SK-N-MC (cell line): Measurements from ENCODE around the gene GNA14.

Source experiments
- EZH2 ChIP-seq: fragments of 200-600 bp; sonication (generic); IDR thresholded peaks from one replicate; pipeline ENCODE4 v1.6.1; 2017; ENCODE audit warnings: antibody characterized with exemption
- POLR2AphosphoS5 ChIP-seq: IDR thresholded peaks from 2 replicates; pipeline ENCODE4 v1.6.1; 2012; ENCODE audit warnings: mild to moderate bottlenecking, low read depth, low read length, borderline replicate concordance

DNA sequence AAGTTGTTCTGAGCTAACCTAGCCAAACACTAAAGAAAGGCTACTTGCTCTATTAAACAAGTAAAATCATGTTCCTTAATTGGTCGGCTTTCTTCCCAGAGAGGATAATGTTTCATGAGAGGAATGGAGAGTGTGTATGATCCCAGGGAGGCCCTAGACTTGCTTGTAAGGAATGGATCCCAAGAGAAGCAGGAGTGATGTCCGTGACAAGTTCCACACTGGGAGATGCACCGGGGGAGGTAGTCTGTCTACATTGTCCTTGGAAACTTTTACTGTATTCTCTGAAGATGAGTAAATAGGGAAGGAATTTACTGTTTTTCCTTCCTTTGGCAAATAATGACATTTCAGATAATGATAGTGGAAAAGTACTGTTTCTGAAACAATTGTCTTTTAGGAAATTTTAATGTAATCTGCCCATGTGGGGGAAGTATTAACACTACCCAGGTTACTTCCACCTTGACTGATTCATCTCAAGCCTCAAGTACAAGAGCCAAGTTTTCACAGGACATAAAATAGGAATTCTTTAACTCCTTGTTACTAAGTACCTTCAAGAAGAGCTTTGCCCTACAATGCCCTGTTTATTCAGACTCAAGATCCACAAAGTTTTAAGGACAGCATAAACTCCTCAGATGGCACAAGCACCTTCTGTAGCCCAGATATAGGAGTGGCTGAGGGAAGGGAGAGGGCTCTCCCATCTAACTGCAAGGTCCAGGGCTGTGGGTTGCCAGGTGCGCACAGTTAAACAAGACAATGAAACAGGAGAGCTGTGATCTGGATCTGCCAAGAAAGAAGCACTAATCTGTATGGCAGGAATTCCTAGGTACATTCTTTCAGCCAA, 152.1 kb downstream of the GNA14 start:
- TF ChIP-seq EZH2 (no peak), POLR2AphosphoS5 (no peak)
